Neural cell (in vitro differentiated cells): Measurements from ENCODE around the gene KIF5C. TPM values are rescaled to one million over a fixed set of nuclear protein-coding genes. Genes with fewer than 3 reads are reported as not detected.

Source experiments
- H2AFZ ChIP-seq: fragments of 200-600, 300-800 bp; sonication (generic), shearing (Covaris generic); 2 replicates; pipeline ENCODE4 v1.6.0; 2014; ENCODE audit warnings: low read depth, mild to moderate bottlenecking, antibody characterized with exemption, low read length, moderate library complexity
- H3F3A ChIP-seq: fragments of 200-600 bp; shearing (Covaris generic); 2 replicates; pipeline ENCODE4 v1.6.1; 2016; ENCODE audit warnings: mild to moderate bottlenecking, moderate library complexity, mixed read lengths, antibody characterized with exemption, low read length; ENCODE audit not compliant: insufficient read depth, poor library complexity, severe bottlenecking
- H3K27ac ChIP-seq: fragments of 200-600, 300-800 bp; sonication (generic), shearing (Covaris generic); 2 replicates; pipeline ENCODE4 v1.5.1; 2014; ENCODE audit warnings: mild to moderate bottlenecking, low read length, moderate library complexity
- H3K27me3 ChIP-seq: fragments of 300-800, 200-600 bp; sonication (generic), shearing (Covaris generic); 2 replicates; pipeline ENCODE4 v1.6.0; 2014; ENCODE audit warnings: mild to moderate bottlenecking, low read depth, low read length, moderate library complexity; ENCODE audit not compliant: insufficient read depth
- H3K36me3 ChIP-seq: fragments of 300-800, 200-600 bp; sonication (generic), shearing (Covaris generic); 2 replicates; pipeline ENCODE4 v1.5.1; 2014; ENCODE audit warnings: mild to moderate bottlenecking, antibody characterized with exemption, low read length, moderate library complexity; ENCODE audit not compliant: insufficient read depth
- H3K4me2 ChIP-seq: fragments of 300-800, 200-600 bp; sonication (generic), shearing (Covaris generic); 2 replicates; pipeline ENCODE4 v1.6.0; 2014; ENCODE audit warnings: mild to moderate bottlenecking, low read length
- H3K4me3 ChIP-seq: fragments of 300-800, 200-600 bp; sonication (generic), shearing (Covaris generic); 2 replicates; pipeline ENCODE4 v1.5.1; 2014; ENCODE audit warnings: mild to moderate bottlenecking, low read length, moderate library complexity
- H3K79me2 ChIP-seq: fragments of 200-600 bp; shearing (Covaris generic); replicated peaks from 2 replicates; pipeline ENCODE4 v1.6.0; 2014; ENCODE audit warnings: mild to moderate bottlenecking, low read length, moderate library complexity; ENCODE audit not compliant: insufficient read depth
- H3K9ac ChIP-seq: fragments of 300-800, 200-600 bp; sonication (generic), shearing (Covaris generic); 2 replicates; pipeline ENCODE4 v1.6.1; 2016; ENCODE audit warnings: mild to moderate bottlenecking, low read length, mixed read lengths
- H3K9me2 ChIP-seq: fragments of 200-600 bp; shearing (Covaris generic); 2 replicates; pipeline ENCODE4 v1.6.1; 2016; ENCODE audit warnings: mild to moderate bottlenecking, low read length, mixed read lengths; ENCODE audit not compliant: insufficient read depth
- H3K9me3 ChIP-seq: fragments of 200-600, 300-800 bp; sonication (generic), shearing (Covaris generic); 2 replicates; pipeline ENCODE4 v1.6.1; 2016; ENCODE audit warnings: mild to moderate bottlenecking, mixed run types, low read length, moderate library complexity, mixed read lengths
- H4K20me1 ChIP-seq: fragments of 200-600 bp; shearing (Covaris generic); 2 replicates; pipeline ENCODE4 v1.6.1; 2016; ENCODE audit warnings: mild to moderate bottlenecking, mixed run types; ENCODE audit not compliant: insufficient read depth
- EP300 ChIP-seq: fragments of 450-650 bp; conservative IDR thresholded peaks from 2 replicates; pipeline ENCODE4 v1.6.1; 2014; ENCODE audit warnings: antibody characterized with exemption, mild to moderate bottlenecking, moderate library complexity; ENCODE audit not compliant: poor library complexity, severe bottlenecking
- EZH2 ChIP-seq: fragments of 200-600, 300-800 bp; shearing (Covaris generic), sonication (generic); IDR thresholded peaks from 2 replicates; pipeline ENCODE4 v1.6.1; 2014; ENCODE audit warnings: antibody characterized with exemption, low read length, borderline replicate concordance, mild to moderate bottlenecking; ENCODE audit not compliant: insufficient read depth, poor library complexity, severe bottlenecking
- MXI1 ChIP-seq: fragments of 450-650 bp; conservative IDR thresholded peaks from 2 replicates; pipeline ENCODE4 v1.6.1; 2014; ENCODE audit warnings: antibody characterized with exemption, mild to moderate bottlenecking; ENCODE audit not compliant: poor library complexity, severe bottlenecking
- POLR2AphosphoS5 ChIP-seq: IDR thresholded peaks from 2 replicates; pipeline ENCODE4 v1.6.1; 2012
- RAD21 ChIP-seq: fragments of 450-650 bp; conservative IDR thresholded peaks from 2 replicates; pipeline ENCODE4 v1.6.1; 2014; ENCODE audit warnings: antibody characterized with exemption, mild to moderate bottlenecking, moderate library complexity
- SMC3 ChIP-seq: fragments of 450-650 bp; conservative IDR thresholded peaks from 2 replicates; pipeline ENCODE4 v1.6.1; 2014; ENCODE audit warnings: antibody characterized with exemption, mild to moderate bottlenecking, moderate library complexity; ENCODE audit not compliant: poor library complexity
- TAF1 ChIP-seq: IDR thresholded peaks from 2 replicates; pipeline ENCODE4 v1.6.1; 2012; ENCODE audit warnings: low read depth
- polyA plus RNA-seq: library from polyadenylated mRNA; depleted of rRNA; stranded (reverse); fragments of >200 nt; gene quantifications from 2 replicates; pipeline ENCODE4 v1.2.3, GENCODE V29; 2014
- TF ChIP-seq, protein P1 (sequence below): IDR thresholded peaks from 2 replicates; pipeline ENCODE4 v1.6.1; 2012; ENCODE audit warnings: borderline replicate concordance
- TF ChIP-seq, protein P2 (sequence below): fragments of 450-650 bp; IDR thresholded peaks from 2 replicates; pipeline ENCODE4 v1.5.1; 2014; ENCODE audit warnings: antibody characterized with exemption, mild to moderate bottlenecking, moderate library complexity; ENCODE audit not compliant: poor library complexity, severe bottlenecking

The KIF5C gene
- polyA plus RNA-seq, 1 donor from 2014 or later, result 527 TPM

DNA sequence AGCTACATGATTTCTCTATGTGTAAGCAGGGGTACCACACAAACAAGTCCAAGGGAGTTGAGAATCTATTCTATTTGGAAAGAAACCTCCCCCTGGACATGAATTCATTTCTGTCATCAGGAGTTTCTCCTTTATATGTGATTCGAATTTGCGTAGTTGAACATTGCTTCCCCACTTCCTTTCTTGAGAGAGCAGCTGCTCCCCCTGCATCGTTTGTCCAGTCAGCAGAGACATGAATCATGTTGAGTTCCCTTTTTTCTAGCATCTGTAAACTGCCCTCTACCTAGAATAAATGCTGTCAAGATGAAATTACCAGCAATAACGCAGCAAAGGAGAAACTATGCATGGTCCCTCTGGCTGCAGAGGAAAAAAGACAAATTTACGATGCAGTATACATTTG lies 73.8 kb downstream of the KIF5C start:
- Histone ChIP-seq H2AFZ (no peak overlapping the region), H4K20me1 (peaks cover 3% of the 10 kb centered on the region), H3K9me2 (no peaks in the 10 kb centered on the region), H3K36me3 (peaks cover 41% of the 10 kb centered on the region), H3K27me3 (no peaks in the 10 kb centered on the region), H3F3A (no peaks in the 10 kb centered on the region), H3K9ac (no peak overlapping the region), H3K27ac (no peak overlapping the region), H3K9me3 (peaks cover 6% of the 10 kb centered on the region), H3K4me2 (no peak overlapping the region), H3K79me2 (peaks cover 2% of the 10 kb centered on the region), H3K4me3 (no peak overlapping the region)
- TF ChIP-seq, protein P1, sequence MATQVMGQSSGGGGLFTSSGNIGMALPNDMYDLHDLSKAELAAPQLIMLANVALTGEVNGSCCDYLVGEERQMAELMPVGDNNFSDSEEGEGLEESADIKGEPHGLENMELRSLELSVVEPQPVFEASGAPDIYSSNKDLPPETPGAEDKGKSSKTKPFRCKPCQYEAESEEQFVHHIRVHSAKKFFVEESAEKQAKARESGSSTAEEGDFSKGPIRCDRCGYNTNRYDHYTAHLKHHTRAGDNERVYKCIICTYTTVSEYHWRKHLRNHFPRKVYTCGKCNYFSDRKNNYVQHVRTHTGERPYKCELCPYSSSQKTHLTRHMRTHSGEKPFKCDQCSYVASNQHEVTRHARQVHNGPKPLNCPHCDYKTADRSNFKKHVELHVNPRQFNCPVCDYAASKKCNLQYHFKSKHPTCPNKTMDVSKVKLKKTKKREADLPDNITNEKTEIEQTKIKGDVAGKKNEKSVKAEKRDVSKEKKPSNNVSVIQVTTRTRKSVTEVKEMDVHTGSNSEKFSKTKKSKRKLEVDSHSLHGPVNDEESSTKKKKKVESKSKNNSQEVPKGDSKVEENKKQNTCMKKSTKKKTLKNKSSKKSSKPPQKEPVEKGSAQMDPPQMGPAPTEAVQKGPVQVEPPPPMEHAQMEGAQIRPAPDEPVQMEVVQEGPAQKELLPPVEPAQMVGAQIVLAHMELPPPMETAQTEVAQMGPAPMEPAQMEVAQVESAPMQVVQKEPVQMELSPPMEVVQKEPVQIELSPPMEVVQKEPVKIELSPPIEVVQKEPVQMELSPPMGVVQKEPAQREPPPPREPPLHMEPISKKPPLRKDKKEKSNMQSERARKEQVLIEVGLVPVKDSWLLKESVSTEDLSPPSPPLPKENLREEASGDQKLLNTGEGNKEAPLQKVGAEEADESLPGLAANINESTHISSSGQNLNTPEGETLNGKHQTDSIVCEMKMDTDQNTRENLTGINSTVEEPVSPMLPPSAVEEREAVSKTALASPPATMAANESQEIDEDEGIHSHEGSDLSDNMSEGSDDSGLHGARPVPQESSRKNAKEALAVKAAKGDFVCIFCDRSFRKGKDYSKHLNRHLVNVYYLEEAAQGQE, result no peak
- TF ChIP-seq RAD21 (no peak), POLR2AphosphoS5 (no peak), EP300 (no peak), EZH2 (no peak), SMC3 (no peak), MXI1 (no peak), TAF1 (no peak)
- TF ChIP-seq, protein P2, sequence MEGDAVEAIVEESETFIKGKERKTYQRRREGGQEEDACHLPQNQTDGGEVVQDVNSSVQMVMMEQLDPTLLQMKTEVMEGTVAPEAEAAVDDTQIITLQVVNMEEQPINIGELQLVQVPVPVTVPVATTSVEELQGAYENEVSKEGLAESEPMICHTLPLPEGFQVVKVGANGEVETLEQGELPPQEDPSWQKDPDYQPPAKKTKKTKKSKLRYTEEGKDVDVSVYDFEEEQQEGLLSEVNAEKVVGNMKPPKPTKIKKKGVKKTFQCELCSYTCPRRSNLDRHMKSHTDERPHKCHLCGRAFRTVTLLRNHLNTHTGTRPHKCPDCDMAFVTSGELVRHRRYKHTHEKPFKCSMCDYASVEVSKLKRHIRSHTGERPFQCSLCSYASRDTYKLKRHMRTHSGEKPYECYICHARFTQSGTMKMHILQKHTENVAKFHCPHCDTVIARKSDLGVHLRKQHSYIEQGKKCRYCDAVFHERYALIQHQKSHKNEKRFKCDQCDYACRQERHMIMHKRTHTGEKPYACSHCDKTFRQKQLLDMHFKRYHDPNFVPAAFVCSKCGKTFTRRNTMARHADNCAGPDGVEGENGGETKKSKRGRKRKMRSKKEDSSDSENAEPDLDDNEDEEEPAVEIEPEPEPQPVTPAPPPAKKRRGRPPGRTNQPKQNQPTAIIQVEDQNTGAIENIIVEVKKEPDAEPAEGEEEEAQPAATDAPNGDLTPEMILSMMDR, result no peak

DNA sequence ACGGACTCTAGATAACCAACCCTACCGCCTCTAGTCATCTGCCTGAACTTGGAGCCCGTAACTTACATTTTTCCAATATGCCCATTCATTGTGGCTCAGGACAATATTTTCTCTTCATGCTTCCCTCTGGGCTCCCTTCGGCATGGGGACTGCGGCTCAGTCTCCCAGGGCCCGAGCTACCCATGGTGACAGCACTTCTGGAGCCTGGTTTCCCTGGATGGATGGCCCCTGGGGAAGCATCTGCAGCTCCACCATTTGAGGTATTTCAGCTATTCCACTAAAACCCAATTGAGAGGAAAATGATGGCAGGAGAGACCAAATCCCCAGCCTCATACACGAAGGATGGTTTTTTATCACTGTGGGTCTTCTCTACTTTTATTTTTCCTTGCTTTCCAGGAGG lies 74.3 kb downstream of the KIF5C start:
- no peak overlapping the region for H3K4me2 ChIP-seq
- no peak overlapping the region for H3K4me3 ChIP-seq
- no peak overlapping the region for H3K9ac ChIP-seq
- H3K9me2 ChIP-seq, result no peaks in the 10 kb centered on the region
- no peaks in the 10 kb centered on the region for H3F3A ChIP-seq
- peaks cover 3% of the 10 kb centered on the region for H4K20me1 ChIP-seq
- no peaks in the 10 kb centered on the region for H3K27me3 ChIP-seq
- peaks cover 2% of the 10 kb centered on the region for H3K79me2 ChIP-seq
- no peak for TF ChIP-seq POLR2AphosphoS5
- TF ChIP-seq RAD21, result no peak
- TF ChIP-seq MXI1, result no peak
- no peak for TF ChIP-seq EP300
- no peak for TF ChIP-seq EZH2
- TF ChIP-seq, protein P1, result no peak
- TF ChIP-seq SMC3, result no peak
- TF ChIP-seq, protein P2, result no peak
- TF ChIP-seq TAF1, result no peak
- H3K9me3 ChIP-seq, result peaks cover 6% of the 10 kb centered on the region
- H3K36me3 ChIP-seq, result peaks cover 41% of the 10 kb centered on the region
- H2AFZ ChIP-seq, result no peak overlapping the region
- no peak overlapping the region for H3K27ac ChIP-seq
